Retinal pigment epithelial cell (primary cell): ENCODE measurements around the gene CHST5.

Source experiments
- DNase-seq: peaks from one replicate; pipeline ENCODE4 v3.0.0-alpha.2; 2010; ENCODE audit warnings: low read depth
- H3K4me3 ChIP-seq: 2 replicates; pipeline ENCODE4 v1.5.1; 2011; ENCODE audit warnings: mild to moderate bottlenecking, low read length, control low read depth, moderate library complexity
- TF ChIP-seq, protein P1 (sequence below): conservative IDR thresholded peaks from 2 replicates; pipeline ENCODE4 v1.5.1; 2011; ENCODE audit warnings: low read depth, low read length, control low read depth, inconsistent platforms

CHST5 gene

DNA sequence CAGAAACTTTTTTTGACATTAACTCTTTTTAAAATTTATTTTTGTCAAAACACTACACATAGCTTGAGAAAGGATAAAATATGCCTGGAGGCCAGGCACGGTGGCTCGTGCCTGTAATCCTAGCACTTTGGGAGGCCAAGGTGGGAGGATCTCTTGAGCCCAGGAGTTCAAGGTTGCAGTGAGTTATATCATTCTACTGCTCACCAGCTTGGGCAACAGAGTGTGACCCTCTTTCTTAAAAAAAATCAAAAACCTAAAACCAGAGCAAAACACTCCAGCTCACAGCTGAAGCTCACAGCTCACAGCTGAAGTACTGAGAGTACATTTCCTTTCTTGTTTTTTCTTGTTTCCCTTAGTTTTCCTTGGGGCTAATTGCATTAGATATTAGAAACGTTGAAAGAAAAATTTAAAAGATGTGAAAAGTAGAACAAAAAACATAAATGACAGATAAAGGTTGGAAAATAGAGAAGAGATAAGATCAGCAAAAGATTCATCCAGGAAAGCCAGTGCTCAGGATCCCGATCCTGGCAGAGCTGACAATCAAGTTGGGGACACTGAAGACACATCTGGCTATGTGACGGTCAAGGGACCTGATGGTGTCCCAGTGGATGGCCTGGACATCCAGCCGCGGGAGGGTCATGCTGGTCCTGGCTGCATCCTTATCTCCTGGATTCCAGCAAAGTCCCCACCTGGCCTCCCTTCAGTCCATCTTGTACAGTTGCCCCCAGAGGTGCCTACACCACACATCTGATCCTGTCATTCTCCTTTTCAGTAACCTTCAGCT is 50.5 kb downstream of the CHST5 start:
- TF ChIP-seq, protein P1, sequence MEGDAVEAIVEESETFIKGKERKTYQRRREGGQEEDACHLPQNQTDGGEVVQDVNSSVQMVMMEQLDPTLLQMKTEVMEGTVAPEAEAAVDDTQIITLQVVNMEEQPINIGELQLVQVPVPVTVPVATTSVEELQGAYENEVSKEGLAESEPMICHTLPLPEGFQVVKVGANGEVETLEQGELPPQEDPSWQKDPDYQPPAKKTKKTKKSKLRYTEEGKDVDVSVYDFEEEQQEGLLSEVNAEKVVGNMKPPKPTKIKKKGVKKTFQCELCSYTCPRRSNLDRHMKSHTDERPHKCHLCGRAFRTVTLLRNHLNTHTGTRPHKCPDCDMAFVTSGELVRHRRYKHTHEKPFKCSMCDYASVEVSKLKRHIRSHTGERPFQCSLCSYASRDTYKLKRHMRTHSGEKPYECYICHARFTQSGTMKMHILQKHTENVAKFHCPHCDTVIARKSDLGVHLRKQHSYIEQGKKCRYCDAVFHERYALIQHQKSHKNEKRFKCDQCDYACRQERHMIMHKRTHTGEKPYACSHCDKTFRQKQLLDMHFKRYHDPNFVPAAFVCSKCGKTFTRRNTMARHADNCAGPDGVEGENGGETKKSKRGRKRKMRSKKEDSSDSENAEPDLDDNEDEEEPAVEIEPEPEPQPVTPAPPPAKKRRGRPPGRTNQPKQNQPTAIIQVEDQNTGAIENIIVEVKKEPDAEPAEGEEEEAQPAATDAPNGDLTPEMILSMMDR, result no peak
- DNase-seq, result no peak
- no peak overlapping the region for H3K4me3 ChIP-seq

DNA sequence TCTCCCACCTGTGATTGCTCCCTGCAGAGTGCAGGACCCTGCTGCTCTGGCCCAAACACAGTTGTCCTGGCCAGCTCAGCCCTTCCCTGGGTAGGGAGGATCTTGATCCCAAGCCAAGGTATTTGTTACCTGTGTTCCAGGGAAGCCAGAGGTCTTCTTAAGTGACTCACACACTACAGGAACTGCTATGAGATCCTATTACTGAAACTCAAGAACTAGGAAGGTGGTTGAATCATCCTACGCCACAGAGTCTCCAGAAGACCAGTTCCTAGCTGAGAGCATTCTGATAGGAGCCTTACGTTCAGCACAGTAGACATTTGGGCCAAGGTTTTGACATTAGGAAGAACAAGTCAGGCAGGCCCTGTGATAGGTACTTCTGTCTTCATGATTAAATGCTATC is 52.7 kb downstream of the CHST5 start:
- H3K4me3 ChIP-seq, result no peak overlapping the region
- TF ChIP-seq, protein P1, result no peak
- no peak for DNase-seq

DNA sequence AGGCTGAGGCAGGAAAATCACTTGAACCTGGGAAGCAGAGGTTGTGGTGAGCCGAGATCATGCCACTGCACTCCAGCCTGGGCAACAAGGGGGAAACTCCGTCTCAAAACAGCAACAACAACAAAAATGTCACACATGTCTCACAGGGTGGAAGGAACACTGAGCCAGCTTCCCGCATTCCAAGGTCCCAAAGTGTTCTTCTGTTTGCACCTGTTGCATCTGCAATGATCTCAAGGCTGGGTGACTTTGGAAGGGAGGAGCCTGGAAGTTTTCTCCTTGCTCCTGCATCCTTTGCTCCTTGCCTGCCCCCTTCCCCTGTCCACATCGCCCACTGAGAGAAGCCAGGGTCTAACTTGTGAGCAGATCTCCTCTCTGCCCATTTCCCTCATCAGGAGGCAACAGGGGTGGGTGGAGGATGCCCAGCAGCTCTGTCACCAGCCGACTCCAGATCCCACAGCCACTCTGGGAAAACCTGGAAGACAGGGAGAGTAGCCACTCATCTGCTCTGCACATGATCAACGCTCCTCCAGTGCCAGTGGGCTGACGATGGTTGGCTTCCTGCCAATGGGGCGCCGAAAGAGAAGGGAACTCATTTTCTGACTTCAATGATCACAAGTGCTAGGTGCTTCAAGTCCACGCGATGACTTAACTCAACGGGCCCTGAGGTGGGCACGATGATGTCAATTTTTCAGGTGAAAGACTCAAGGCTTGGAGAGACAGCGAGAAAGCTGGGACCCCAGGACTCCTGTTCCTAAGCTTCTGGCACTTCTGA is 53.3 kb downstream of the CHST5 start:
- DNase-seq, result no peak
- H3K4me3 ChIP-seq, result no peak overlapping the region
- TF ChIP-seq, protein P1, result no peak

DNA sequence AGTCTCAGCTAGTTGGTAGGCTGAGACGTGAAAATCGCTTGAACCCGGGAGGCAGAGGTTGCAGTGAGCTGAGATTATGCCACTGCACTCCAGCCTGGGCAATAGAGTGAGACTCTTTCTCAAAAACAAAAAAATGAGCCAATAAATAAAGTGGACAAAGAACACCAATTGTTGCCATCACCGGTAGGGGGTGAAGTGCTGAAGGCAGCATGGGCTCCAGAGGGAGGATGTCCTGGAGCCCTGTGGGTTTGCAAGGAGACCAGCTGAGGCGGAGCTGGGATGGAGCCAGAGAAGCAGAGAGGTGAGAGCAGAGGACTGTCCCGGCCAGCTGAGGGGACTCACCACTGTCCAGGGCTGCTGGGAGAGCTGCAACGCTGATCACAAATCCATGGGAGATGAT is 54.4 kb downstream of the CHST5 start:
- TF ChIP-seq, protein P1, result no peak
- H3K4me3 ChIP-seq, result no peak overlapping the region
- DNase-seq, result no peak

DNA sequence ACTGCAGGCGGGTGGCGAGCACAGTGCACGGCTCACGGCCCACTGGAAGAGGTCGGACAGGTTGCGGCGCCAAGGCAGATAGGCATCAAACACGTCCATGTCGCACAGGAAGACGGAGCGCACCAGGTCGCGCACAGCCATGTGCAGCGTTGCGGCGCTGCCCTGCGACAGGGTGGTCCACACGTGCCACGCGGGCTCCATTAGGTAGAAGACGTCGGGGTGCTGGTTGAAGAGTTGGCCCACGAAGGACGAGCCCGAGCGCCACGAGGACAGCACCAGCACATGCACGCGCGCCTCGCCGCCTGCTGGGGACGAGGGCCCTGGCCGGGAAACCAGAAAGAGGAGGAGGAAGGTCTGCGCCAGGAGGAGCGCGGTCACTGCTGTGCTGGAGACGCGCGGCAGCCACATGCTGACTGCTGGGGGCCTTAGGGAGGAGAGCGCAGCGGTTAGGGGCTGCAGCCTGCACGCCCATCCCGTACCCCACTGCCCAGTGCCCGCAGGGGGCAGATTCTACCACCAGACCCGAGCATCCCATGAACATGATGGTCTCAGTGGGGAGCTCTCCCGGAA is 56.4 kb downstream of the CHST5 start:
- DNase-seq, result no peak

More for the DNA sequence above, 56.4 kb downstream of the CHST5 start:
- no peak overlapping the region for H3K4me3 ChIP-seq
- TF ChIP-seq, protein P1, result no peak
